Lower leg skin (tissue), 4 donors: ENCODE results near the gene ALLC. TPM values are rescaled to one million over a fixed set of nuclear protein-coding genes. Genes with fewer than 3 reads are reported as not detected.

Experiments used
- DNase-seq, 2 donors: peaks; one replicate each; pipeline ENCODE4 v3.0.0-alpha.2; 2019; ENCODE audit warnings: low spot score in 2 of 2
- H3K4me3 ChIP-seq: fragments of 200-600 bp; sonication (generic); 2 replicates; pipeline ENCODE4 v1.5.1; 2017; ENCODE audit warnings: mild to moderate bottlenecking, low read depth; ENCODE audit not compliant: poor library complexity, severe bottlenecking
- CTCF ChIP-seq, 3 donors: fragments of 450-650 bp; IDR thresholded peaks; one replicate each; pipeline ENCODE4 v1.5.1; 2016; ENCODE audit warnings: antibody characterized with exemption in 3 of 3, mild to moderate bottlenecking in 3 of 3, moderate library complexity in 2 of 3
- POLR2A ChIP-seq, 2 donors: fragments of 450-650 bp; IDR thresholded peaks; one replicate each; pipeline ENCODE4 v1.6.1; 2016 to 2017; ENCODE audit warnings: antibody characterized with exemption in 2 of 2, mild to moderate bottlenecking in 1 of 2, moderate library complexity in 1 of 2
- WGBS, 2 donors: methylation state at CpG; one replicate each; pipeline ENCODE4 v1.1.5; 2018; 5-methylcytosine and 5-hydroxymethylcytosine counted together
- intact Hi-C: fragments of 100-400 bp; cut with DNase I; formaldehyde crosslinking; loops from one replicate; pipeline ENCODE4 v1.15.0; 2023; ENCODE audit warnings: low total_unique reads
- total RNA-seq, 4 donors: library from RNA; depleted of rRNA; stranded (reverse); fragments of >200 nt; gene quantifications; one replicate each; pipeline ENCODE4 v1.1.0, GENCODE V29; 2016

Gene ALLC
- total RNA-seq, 4 donors from 2014 or later: 0.23 to 1.1 TPM; not detected in 2

GRCh38 chr2:3730646-3731045 is 72.6 kb downstream of the ALLC start:
- no peak overlapping the region for H3K4me3 ChIP-seq
- TF ChIP-seq CTCF (IDR thresholded peaks at IDR 0.05) (no peak), POLR2A (IDR thresholded peaks at IDR 0.05) (no peak)
- peak in 1 of 2 donors; percentile 13 for DNase-seq
- intact Hi-C loops: no loop called here
- WGBS, 2 donors: 51 to 64% methylated on average over 8 of the region's 8 CpGs

DNA sequence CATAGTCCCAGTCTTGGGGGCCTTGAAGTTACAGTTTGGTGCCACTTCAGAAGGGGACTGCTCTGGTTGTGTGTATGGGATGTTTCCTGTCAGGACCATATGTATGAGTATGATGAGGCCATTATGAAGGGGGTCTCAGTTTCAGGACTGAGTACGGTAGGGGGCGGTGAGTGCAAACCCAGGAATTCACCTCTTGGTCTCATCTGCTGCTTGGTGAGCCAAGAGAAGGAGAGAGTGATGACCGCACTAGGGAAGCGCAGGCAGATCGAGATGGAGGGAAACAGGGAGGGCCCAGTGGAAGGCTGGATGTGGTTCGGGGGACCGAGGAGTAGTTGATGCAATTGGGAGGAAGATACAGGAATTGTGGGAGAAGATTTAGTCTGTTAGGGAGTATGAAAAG is 73.8 kb downstream of the ALLC start:
- H3K4me3 ChIP-seq: no peak overlapping the region
- TF ChIP-seq POLR2A (IDR thresholded peaks at IDR 0.05) (no peak), CTCF (IDR thresholded peaks at IDR 0.05) (no peak)
- peak in 1 of 2 donors; percentile 60 for DNase-seq
- 95 to 96% methylated on average over 7 of the region's 7 CpGs for WGBS, 2 donors
- intact Hi-C loops: no loop called here

DNA sequence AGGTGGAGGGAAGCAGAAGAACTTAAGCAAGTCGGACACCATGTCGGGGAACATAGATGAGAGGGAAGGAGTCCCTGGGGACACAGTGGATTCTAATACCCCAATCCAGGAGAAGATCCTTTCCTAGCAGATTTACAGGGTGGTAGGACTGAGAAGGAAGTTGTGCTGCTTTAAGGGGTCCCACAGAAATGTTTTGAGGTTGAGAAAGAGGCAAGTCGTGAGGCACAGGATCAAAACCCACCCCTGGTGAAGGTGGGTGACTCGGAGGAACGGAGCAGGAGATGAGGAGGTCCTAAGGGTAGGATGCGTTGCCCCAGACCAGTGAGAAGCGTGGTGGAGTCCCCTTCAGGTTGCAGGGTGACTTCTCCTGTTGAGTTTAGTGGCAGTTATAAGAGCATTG is 78.1 kb downstream of the ALLC start:
- no peak for DNase-seq
- no peak for TF ChIP-seq CTCF (IDR thresholded peaks at IDR 0.05)
- TF ChIP-seq POLR2A (IDR thresholded peaks at IDR 0.05): no peak
- 75 to 81% methylated on average over 7 of the region's 7 CpGs for whole genome bisulfite sequencing, 2 donors
- no peak overlapping the region for H3K4me3 ChIP-seq
- intact Hi-C loops: no loop called here

GRCh38 chr2:3737128-3737527 is 79.1 kb downstream of the ALLC start:
- DNase-seq: peak in 1 of 2 donors; percentile 62
- intact Hi-C loops: no loop called here
- WGBS, 2 donors: 74 to 79% methylated on average over 9 of the region's 9 CpGs
- no peak for TF ChIP-seq CTCF (IDR thresholded peaks at IDR 0.05)
- TF ChIP-seq POLR2A (IDR thresholded peaks at IDR 0.05): no peak
- no peak overlapping the region for H3K4me3 ChIP-seq

DNA sequence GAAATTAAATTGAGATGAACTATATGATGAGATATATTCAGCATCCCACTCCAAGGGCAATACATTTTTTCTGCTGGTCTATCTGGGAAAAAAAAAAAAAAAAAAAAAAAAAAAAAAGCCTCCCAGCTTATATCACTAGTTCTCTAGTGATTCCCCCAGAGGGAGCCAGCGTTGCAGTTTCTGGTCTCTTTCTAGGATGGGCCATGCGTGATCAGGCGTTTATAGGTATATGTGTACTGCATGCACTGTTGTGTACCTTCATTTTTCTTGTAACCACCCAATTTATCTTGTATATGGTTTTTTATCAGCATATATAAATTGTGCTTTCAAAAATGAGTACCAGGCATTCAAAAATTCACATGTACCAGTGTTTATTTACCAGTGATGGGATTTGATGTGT is 80.5 kb downstream of the ALLC start:
- DNase-seq: peak in 1 of 2 donors; percentile 60
- no peak overlapping the region for H3K4me3 ChIP-seq
- 41 to 43% methylated on average over 3 of the region's 3 CpGs for WGBS, 2 donors
- intact Hi-C loops: no loop called here
- TF ChIP-seq CTCF (IDR thresholded peaks at IDR 0.05) (no peak), POLR2A (IDR thresholded peaks at IDR 0.05) (no peak)

- 92 to 93% methylated on average over 19 of the region's 19 CpGs for WGBS, 2 donors
- intact Hi-C loops: no loop called here
- peak in 1 of 2 donors; percentile 54 for DNase-seq
- H3K4me3 ChIP-seq: no peak overlapping the region
- TF ChIP-seq CTCF (IDR thresholded peaks at IDR 0.05): no peak
- no peak for TF ChIP-seq POLR2A (IDR thresholded peaks at IDR 0.05)
These were observed 81.3 kb downstream of the ALLC start for GRCh38 chr2:3739313-3739712.
